Ishikawa (cell line): ENCODE measurements around the gene SIRPB1.

Experiments used
- REST ChIP-seq: IDR thresholded peaks from 2 replicates; pipeline ENCODE4 v1.6.1; 2012; ENCODE audit warnings: low read depth, mild to moderate bottlenecking
- TEAD4 ChIP-seq: IDR thresholded peaks from 2 replicates; pipeline ENCODE4 v1.6.1; 2012

DNA sequence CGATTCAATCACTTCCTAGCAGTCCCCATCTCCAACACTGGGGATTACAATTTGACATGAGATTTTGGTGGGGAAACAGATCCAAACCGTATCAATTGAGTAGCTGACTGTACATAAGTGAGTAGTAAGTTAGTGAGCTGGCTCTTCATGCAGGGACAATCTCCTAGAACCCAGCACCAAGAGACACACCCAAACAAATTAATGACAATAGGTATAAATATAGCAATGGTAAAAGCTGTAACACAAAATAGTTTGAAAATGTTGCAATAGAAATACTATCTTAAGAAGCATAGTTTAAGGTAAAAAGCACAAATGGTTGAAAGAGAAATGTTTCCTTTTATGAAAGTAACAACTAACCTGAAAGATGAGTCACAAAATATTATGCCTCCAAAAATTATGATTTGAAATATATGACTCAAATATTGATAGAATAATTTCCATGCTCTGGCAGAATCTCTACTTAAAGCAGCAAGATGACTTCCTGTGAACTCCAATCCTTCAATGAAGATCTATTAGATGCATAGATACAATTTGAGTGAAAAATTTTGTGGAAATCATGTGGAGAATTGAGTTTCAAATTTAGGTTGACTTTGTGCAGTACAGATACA is 5.4 kb upstream of the SIRPB1 start:
- TF ChIP-seq TEAD4 (no peak), REST (no peak)
